Body of pancreas (tissue), 4 donors: ENCODE data around the gene SPEF2.

Experiments
- CTCF ChIP-seq, 7 experiments: fragments of 450-650 bp in 4 of 7; fragments of 200-600 bp in 3 of 7; sonication (generic) in 3 of 7; IDR thresholded peaks; one replicate each; pipeline ENCODE4 v1.5.1; 2016 to 2019; ENCODE audit warnings: antibody characterized with exemption in 7 of 7
- POLR2A ChIP-seq, 3 donors: fragments of 450-650 bp; IDR thresholded peaks; one replicate each; pipeline ENCODE4 v1.6.1; 2016; ENCODE audit warnings: antibody characterized with exemption in 3 of 3, mild to moderate bottlenecking in 2 of 3

- TF ChIP-seq CTCF (IDR thresholded peaks at IDR 0.05) (no peak), POLR2A (IDR thresholded peaks at IDR 0.05) (no peak)
Observed at GRCh38 chr5:35794684-35795375, 177.2 kb downstream of the SPEF2 start.
